HG03469 (cell line): ENCODE results near the gene CHCHD6.

Experiments used
- ATAC-seq: cut with Tn5 transposase; IDR thresholded peaks from one replicate; pipeline ENCODE4 v1.9.1; 2021; ENCODE audit warnings: mild to moderate bottlenecking, moderate library complexity, moderate number of reproducible peaks; ENCODE audit not compliant: unreplicated experiment

The CHCHD6 gene

GRCh38 chr3:126668450-126669401 lies 35.3 kb upstream of the CHCHD6 start:
- ATAC-seq: no peak

GRCh38 chr3:126671521-126671920 lies 32.5 kb upstream of the CHCHD6 start:
- ATAC-seq: no peak

- no peak for ATAC-seq
Observed at GRCh38 chr3:126672340-126672739, 31.7 kb upstream of the CHCHD6 start.

- ATAC-seq: no peak
Observed at GRCh38 chr3:126672741-126673140, 31.3 kb upstream of the CHCHD6 start.

- no peak for ATAC-seq
Observed at GRCh38 chr3:126676919-126677705, 26.9 kb upstream of the CHCHD6 start.

GRCh38 chr3:126677862-126678503 lies 26.1 kb upstream of the CHCHD6 start:
- ATAC-seq: no peak

GRCh38 chr3:126678693-126679317 lies 25.2 kb upstream of the CHCHD6 start:
- no peak for ATAC-seq

GRCh38 chr3:126679318-126679751 lies 24.7 kb upstream of the CHCHD6 start:
- ATAC-seq: no peak

GRCh38 chr3:126679831-126680666 lies 24.0 kb upstream of the CHCHD6 start:
- no peak for ATAC-seq

- no peak for ATAC-seq
Observed at GRCh38 chr3:126680667-126681055, 23.4 kb upstream of the CHCHD6 start.

GRCh38 chr3:126682009-126682408 lies 22.0 kb upstream of the CHCHD6 start:
- no peak for ATAC-seq

GRCh38 chr3:126683069-126683468 lies 21.0 kb upstream of the CHCHD6 start:
- no peak for ATAC-seq

GRCh38 chr3:126684218-126684751 lies 19.8 kb upstream of the CHCHD6 start:
- no peak for ATAC-seq

GRCh38 chr3:126685021-126685420 lies 19.0 kb upstream of the CHCHD6 start:
- ATAC-seq: no peak

GRCh38 chr3:126685493-126685892 lies 18.5 kb upstream of the CHCHD6 start:
- ATAC-seq: no peak

- no peak for ATAC-seq
Observed at GRCh38 chr3:126691765-126692164, 12.3 kb upstream of the CHCHD6 start.

GRCh38 chr3:126692858-126693257 lies 11.2 kb upstream of the CHCHD6 start:
- ATAC-seq: no peak

- no peak for ATAC-seq
Observed at GRCh38 chr3:126693921-126694320, 10.1 kb upstream of the CHCHD6 start.

- no peak for ATAC-seq
Observed at GRCh38 chr3:126696701-126697267, 7.3 kb upstream of the CHCHD6 start.
